T-helper 2 cell (primary cell): ENCODE results near the gene TBC1D25.
"Not testable (repeated sequence)": the region's sequence is repeated elsewhere in the genome, so short reads cannot be mapped to it uniquely, and the experiment has no call there.

Experiments used
- DNase-seq, 5 experiments: peaks; one replicate each; pipeline versions ENCODE4 v3.0.0 to v3.0.0-alpha.2; 2012 to 2022

Gene TBC1D25

GRCh38 chrX:48515842-48516241, 23.7 kb upstream of the TBC1D25 start:
- no peak for DNase-seq

GRCh38 chrX:48516285-48516684, 23.2 kb upstream of the TBC1D25 start:
- DNase-seq = no peak

- DNase-seq = no peak
These were observed 22.5 kb upstream of the TBC1D25 start for GRCh38 chrX:48516987-48517386.

GRCh38 chrX:48519481-48519880, 20.0 kb upstream of the TBC1D25 start:
- DNase-seq = not testable (repeated sequence)

DNA sequence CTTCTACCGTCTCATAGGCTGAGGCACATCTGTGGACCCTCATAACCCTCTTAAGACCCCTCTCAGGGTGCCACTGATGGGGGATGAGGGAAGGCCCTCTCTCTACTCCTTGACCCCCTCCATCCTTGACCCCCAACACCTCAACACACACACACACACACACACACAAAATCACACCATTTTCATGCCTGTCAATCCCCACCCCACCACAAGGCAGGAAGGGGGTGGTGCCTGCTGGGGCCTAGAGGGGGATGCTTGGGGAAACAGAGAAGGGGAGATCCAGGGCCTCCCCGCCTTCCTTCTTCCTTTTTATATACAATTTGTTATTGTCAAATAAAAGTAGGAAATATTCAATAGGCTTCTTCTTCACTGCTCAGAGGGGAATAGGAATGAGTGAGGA, 19.1 kb upstream of the TBC1D25 start:
- DNase-seq = peak in 1 of 5 experiments; percentile 63

DNA sequence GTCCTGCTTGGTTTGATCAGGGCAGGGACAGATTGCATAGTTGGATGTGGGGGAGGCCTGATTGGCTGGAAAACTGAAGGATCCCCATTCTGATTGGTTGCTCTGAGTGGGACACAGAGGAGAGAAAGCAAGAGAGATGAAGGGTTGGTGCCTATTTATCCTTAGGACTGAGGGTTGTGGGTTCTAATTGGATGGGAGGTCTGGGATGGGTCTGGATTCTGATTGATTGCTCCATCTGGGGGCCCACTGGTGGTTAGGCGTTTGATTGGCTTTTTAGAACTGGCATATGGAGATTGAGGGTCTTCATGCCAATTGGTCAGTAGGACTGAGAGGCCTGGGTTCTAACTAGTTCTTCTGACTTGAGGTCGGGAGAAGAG, 18.6 kb upstream of the TBC1D25 start:
- peak in 1 of 5 experiments; percentile 66 for DNase-seq

GRCh38 chrX:48521353-48522243, 17.9 kb upstream of the TBC1D25 start, which contains the start of gene EBP:
Gene EBP (plus strand): TSS chrX:48521808. CDS start chrX:48523772, 1,964 bp downstream.
- DNase-seq = peak; percentile 79 to 98 (median 92)

GRCh38 chrX:48522291-48522690, 17.2 kb upstream of the TBC1D25 start:
- no peak for DNase-seq

GRCh38 chrX:48523682-48524081, 15.8 kb upstream of the TBC1D25 start:
- peak in 1 of 5 experiments; percentile 10 for DNase-seq

GRCh38 chrX:48525853-48526252, 13.7 kb upstream of the TBC1D25 start:
- not testable (repeated sequence) for DNase-seq

- no peak for DNase-seq
These were observed 8.8 kb upstream of the TBC1D25 start for GRCh38 chrX:48530736-48531135.

- DNase-seq = peak in 1 of 5 experiments; percentile 57
These were observed 8.1 kb upstream of the TBC1D25 start for GRCh38 chrX:48531358-48531959.

DNA sequence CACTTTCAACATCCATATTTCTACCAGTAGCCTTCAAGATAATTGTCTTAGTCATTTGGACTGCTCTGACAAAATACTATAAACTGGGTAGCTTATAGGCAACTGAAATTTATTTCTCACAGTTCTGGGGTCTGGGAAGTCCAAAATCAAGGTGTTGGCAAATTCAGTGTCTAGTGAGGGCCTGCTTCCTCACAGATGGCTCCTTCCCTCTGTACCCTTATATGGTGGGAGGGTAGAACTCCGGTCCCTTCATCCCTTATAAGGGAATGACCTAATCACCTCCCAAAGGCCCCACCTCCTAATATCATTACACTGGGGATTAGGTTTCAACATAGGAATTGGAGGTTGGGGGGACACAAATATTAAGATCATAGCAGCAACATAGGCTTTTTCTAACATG, 7.4 kb upstream of the TBC1D25 start:
- no peak for DNase-seq

DNA sequence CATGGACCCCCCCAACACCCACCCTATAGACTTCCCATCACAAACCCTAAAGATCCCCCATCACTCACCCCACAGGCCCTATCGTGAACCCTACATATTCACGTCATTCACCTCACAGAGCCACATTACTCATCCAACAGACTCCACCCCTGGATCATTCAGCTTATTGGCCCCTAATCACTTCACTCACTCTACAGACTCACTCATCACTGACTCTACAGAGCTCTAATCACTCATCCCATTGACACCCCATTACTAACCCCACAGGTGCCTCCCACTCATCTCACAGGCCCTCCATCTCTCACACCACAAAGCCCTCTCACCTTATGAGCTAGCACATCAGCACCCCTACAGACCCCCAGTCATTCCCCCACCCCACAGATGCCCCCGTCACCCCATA, 6.3 kb upstream of the TBC1D25 start:
- no peak for DNase-seq

DNA sequence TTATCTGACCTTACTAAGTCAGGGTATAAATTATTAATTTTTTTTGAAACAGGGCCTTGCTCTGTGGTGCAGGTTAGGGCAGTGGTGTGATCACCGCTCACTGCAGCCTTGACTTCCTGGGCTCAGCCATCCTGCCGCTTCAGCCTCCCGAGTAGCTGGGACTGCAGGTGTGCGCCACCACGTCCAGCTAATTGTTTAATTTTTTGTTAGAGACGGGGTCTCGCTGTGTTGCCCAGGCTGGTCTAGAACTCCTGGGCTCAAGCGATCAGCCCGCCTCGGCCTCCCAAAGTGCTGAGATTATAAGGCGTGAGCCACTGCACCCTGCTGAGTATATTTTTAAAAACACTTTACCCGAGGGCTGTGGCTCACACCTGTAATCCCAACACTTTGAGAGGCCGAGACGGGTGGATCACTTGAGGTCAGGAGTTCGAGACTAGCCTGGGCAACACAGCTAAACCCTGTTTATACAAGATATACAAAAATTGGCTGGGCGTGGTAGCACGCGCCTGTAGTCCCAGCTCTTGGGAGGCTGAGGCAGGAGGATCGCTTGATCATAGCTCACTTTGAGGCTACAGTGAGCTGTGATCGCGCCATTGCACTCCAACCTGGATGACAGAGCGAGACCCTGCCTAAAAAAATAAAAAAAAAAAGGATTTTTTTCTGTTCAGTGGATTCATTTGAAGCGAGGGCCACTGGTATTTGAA, 721 bp upstream of the TBC1D25 start:
- DNase-seq = no peak

DNA sequence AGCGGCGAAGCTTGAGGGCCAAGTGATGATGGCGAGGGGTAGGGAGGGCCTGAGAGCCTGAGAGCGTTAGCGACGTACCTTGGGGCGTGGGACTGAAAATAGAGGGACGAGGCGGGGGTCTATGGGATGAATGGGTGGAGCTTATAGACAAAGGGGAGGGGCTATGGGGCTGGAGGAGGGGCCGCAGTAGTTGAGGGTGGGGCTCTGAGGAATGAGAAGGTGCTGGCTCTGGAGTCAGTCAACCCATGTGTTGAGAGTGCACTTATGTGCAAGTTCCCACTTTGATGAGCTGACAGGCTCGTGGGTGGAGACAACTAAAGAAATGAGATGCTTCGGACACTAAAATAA, 488 bp downstream of the TBC1D25 start:
- DNase-seq = peak in 3 of 5 experiments; percentile 14 to 41 (median 23)

DNA sequence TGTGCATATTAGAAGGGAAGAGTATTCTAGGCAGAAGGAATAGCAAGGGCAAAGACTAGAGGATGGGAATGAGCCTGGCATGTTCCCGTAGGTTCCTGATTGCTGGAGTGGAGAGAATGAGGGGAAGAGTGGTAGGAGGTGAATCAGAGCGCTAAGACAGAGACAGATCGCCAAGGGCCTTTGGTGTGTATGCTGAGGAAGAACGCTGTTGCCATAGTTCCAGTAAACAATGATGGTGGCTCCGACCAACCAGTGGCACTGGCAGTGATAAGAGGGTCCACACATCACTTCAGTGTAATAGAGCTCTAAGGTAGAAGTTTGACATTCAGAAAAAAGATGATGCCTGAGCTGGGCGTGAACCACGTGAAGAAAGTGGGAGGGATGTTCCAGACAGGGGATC, 966 bp downstream of the TBC1D25 start:
- no peak for DNase-seq

GRCh38 chrX:48541140-48541814, 1.8 kb downstream of the TBC1D25 start:
- peak in 1 of 5 experiments; percentile 49 for DNase-seq

DNA sequence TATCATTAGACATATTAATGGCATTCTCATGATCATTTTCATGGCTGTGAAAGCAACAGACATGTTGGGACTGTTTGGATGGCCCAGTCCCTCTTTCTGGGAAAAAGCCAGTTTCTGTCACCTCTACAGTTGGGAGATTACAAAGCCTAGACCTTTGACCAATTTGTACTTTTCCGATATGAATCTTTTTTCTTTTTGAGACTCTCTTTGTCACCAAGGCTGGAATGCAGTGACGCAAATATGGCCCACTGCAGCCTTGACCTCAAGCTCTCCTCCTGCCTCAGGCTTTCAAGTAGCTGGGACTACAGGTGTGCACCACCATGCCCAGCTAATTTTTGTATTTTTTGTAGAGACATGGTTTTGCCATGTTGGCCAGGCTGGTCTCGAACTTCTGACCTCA, 9.4 kb downstream of the TBC1D25 start:
- DNase-seq = no peak

DNA sequence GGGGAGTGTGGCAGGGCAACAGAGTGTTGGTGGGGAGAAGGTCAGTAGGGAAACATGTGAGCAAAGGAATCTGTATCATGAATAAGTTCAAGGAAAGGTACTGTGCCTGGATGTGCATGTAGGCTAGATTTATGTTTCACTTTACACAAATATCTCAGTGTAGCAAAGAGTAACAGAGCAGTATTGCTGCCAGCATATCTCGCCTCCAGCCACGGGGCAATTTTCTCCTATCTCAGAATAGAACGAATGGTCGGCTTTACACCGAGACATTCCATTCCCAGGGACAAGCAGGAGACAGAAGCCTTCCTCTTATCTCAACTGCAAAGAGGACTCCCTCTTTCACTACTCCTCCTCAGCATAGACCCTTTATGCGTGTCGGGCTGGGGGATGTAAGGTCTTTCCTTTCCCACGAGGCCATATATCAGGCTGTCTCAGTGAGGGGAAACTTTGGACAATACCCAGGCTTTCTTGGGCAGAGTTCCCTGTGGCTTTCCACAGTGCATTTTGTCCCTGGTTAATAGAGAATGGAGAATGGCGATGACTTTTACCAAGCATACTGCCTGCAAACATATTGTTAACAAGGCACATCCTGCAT, 16.3 kb downstream of the TBC1D25 start:
- not testable (repeated sequence) for DNase-seq

GRCh38 chrX:48558271-48558670, 18.8 kb downstream of the TBC1D25 start:
- DNase-seq = no peak

- no peak for DNase-seq
These were observed 20.1 kb downstream of the TBC1D25 start for GRCh38 chrX:48559636-48560035.
